LNCaP clone FGC (cell line): ENCODE results near the gene MATN4.
A peak's percentile ranks its signal among the peaks of the same experiment; 100 is the strongest.

Experiments
- DNase-seq: peaks from one replicate; pipeline ENCODE4 v3.0.0-alpha.2; 2011; ENCODE audit warnings: low read depth
- H3K4me3 ChIP-seq: 2 replicates; pipeline ENCODE4 v1.5.1; 2011; ENCODE audit warnings: mild to moderate bottlenecking, low read depth, low read length, control low read depth
- TF ChIP-seq, protein P1 (sequence below): IDR thresholded peaks from 2 replicates; pipeline ENCODE4 v1.5.1; 2012; ENCODE audit warnings: mild to moderate bottlenecking; ENCODE audit not compliant: control insufficient read depth, insufficient read depth; ENCODE audit errors: extremely low read depth

The MATN4 gene

DNA sequence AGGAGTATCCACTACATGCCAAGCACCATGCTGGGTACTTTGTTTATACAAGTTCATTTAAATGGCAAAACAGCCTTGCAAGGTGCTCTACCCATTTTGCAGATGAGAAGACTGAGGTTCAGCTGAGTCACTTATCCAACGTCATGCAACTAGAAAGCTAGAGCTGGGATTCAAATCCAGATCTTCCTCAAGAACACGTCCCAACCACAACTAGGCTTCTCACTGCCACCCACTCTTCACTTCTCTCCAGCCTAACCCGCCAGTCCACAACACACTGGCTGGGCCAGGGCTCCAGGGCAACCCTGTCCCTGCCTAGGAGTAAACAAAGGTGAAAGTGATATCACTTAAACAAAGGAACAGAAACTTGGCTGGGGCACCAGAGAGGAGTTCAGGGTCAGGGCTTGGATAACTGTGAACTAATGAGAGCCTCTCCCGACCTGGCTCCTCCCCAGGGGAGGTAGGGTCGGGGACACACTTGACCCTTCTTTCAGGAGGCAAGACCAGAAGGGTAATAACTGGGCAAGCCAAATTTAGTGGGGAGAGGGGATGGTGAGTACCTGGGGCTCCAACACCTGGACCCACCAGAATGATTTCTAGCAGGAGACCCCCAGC lies 32.2 kb upstream of the MATN4 start:
- peak; percentile 76 for DNase-seq

DNA sequence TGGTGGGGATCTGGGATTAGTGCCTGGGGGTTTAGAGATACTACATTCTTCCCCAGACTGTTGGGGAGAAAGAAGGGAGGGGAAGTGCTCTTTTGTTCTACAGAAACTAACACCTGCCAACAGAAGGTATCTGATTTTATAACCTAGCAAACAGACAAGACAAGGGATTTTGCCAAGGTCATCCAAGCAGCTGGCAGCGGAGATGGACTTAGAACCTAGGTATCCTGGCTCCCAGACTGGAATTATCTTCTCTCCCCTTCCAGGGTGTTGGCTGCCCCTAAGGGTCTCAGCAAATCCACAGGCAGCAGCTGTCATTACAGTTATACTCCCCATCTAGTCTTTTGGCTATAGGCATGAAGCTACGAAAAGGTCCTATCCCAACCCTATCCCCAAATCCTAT lies 31.7 kb upstream of the MATN4 start:
- DNase-seq: no peak
- TF ChIP-seq, protein P1, sequence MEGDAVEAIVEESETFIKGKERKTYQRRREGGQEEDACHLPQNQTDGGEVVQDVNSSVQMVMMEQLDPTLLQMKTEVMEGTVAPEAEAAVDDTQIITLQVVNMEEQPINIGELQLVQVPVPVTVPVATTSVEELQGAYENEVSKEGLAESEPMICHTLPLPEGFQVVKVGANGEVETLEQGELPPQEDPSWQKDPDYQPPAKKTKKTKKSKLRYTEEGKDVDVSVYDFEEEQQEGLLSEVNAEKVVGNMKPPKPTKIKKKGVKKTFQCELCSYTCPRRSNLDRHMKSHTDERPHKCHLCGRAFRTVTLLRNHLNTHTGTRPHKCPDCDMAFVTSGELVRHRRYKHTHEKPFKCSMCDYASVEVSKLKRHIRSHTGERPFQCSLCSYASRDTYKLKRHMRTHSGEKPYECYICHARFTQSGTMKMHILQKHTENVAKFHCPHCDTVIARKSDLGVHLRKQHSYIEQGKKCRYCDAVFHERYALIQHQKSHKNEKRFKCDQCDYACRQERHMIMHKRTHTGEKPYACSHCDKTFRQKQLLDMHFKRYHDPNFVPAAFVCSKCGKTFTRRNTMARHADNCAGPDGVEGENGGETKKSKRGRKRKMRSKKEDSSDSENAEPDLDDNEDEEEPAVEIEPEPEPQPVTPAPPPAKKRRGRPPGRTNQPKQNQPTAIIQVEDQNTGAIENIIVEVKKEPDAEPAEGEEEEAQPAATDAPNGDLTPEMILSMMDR: no peak
- H3K4me3 ChIP-seq: peak overlapping the region; percentile 15

More for the DNA sequence above, 32.2 kb upstream of the MATN4 start:
- peak overlapping the region; percentile 14 for H3K4me3 ChIP-seq
- TF ChIP-seq, protein P1: no peak

DNA sequence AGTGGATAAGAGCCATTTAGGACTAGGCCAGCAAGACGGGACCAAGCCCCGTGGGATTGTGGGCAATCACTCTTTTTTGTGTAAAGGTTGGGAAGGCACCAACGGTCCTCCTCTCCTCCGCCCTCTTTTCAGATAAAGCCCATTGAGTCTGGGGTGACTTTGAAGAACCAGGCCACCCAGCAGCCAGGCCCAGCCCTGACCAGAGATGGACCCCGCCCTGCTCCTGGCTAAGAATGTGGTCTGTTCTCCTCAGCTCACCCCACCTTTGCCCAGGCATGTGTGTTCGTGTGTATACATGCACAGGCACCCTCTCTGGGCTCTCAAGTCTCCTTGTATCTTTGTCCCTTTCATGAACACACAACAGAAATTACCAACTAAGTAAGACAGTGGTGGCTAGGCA lies 31.0 kb upstream of the MATN4 start:
- no peak for DNase-seq
- no peak overlapping the region for H3K4me3 ChIP-seq
- TF ChIP-seq, protein P1: no peak

DNA sequence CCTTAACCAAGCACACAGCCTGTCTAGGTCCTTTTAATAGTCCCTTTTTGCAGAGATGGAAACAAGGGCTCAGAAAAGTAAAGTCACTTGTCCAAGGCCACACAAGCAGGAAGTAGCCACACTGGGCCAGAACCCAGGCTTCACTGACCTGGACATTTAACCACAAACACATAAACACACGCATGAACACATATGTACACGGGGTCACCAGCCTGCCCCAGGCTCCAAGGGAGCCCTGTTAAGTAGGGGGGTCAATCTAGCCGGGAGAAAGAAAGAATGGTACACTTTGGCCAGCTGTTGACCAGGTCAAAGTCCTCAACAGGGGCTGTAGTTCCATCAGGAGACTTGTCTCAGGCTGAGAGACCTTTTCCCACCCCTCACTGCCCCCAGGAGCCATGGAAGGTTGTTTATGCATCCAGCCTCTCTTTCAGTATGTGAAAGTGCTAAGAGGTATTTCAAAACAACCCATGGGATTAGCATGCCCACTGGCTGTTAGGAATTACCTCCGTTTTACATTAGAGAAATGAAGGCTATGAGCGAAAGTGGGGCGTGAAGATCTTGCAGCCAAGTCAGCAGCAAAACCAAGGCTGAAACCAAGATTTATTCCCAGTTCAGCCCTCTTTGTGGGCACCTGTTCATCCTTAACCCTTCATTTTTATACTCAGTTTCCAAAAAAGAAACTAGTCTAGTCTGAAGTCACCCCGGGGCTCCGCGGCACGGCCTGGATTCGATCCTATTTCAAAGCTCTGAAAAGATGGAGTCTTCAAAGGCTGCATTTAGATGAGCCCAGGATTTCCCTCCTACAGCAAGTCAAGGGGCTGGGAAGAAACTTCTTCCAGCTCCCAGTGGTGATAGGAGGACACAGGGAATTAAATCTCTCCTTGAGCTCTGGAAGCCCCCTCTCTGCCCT lies 30.3 kb upstream of the MATN4 start:
- TF ChIP-seq, protein P1: no peak
- H3K4me3 ChIP-seq: no peak overlapping the region
- DNase-seq: no peak

DNA sequence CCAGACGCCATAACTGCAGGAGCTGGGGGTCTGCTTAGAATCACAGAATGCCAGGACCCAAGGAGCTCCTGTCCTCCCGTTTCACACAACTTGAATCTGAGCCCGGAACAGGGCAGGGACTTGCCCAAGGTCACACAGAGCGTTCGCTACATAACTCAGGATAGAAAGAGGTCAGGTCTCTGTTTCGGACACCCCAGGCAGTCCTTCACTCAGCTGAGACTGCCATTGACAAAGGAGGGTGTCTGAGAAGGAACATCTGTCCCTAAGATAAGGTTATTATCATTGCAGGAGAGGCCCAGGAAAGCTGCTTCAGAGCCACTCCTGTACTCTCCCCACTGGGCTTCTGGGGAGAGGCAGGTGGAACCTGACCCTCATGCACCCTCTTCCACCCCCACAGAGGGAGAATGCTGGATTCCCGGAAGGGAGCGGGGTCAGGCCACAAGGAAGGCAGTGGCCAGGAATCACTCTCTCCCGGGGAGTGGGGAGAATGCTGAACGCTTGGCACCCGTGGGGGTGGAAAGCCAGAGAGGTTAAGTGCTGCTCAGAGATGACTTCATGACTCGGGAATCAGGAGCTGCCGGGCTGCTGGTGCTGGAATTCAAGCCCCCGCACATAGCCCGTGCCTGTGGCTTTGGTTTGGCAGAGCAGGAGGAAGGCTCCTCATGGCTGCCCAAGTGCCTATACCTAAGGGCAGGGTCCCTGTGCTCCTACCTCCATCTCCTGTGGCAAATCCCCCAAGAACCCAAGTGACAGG lies 29.4 kb upstream of the MATN4 start:
- no peak for DNase-seq
- no peak overlapping the region for H3K4me3 ChIP-seq
- TF ChIP-seq, protein P1: no peak

DNA sequence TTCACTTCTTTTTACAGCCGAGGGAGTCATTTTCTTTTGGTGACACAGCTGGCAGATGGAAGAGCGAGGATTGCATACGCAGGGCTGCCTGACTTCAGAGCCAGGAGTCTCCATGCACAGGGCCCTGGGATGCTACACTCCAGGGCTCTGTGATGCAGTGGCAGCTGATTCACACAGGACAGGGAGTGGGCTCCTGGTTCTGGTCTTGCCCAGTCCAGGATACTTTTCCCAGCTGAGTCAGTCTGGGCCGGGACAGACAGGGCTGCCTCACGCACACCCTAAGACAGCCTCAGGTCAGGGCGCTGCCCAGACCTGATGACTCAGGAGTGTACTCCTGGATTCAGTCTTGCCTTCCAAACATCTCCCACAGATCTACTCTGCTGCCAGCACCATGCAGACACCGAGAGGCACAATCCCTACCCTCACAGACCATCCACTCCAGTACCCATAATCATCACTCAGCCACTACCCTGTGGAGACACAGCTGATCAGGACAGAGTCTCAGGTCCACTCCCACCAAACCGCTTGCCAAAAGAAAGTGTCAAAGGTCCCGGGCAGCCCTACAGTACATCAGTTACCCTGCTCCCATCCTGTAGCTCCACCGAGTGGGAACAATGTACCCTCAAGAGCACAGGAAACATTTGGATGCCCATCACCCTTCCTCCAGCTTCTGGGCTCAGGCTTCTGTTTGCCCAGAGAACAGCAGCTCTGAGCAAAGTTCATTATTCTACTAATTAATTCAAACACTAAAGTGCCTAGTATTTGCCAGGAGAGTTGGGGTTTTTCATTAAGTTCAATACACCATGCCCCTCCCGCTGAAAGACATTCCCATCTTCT lies 28.6 kb upstream of the MATN4 start:
- no peak for DNase-seq
- TF ChIP-seq, protein P1: no peak

More for the DNA sequence above, 28.6 kb upstream of the MATN4 start:
- no peak overlapping the region for H3K4me3 ChIP-seq
